ENCODE measurements around the gene CEP131.

The CEP131 gene

GRCh38 chr17:81153340-81153803, 69.4 kb downstream of the CEP131 start:
- no peak overlapping the region for H3K4me3 ChIP-seq (ENCODE audit: low read depth, low read length)
- no peak overlapping the region for H3K27ac ChIP-seq
- H3K9me3 ChIP-seq (ENCODE audit: severe bottlenecking): no peaks in the 10 kb centered on the region
- 0 out of 2 replicates have a peak, but pooled peaks cover 4% of the 10 kb centered on the region for H3K36me3 ChIP-seq
- no peak for TF ChIP-seq CTCF (IDR thresholded peaks at IDR 0.05; ENCODE audit: low read depth, low read length)
- no peak for DNase-seq
- no peaks in the 10 kb centered on the region for H3K27me3 ChIP-seq (ENCODE audit: insufficient read depth, low read depth, severe bottlenecking)

- Histone ChIP-seq H3K27ac (no peak overlapping the region), H3K27me3 (ENCODE audit: insufficient read depth, low read depth, severe bottlenecking) (no peaks in the 10 kb centered on the region)
- DNase-seq: no peak
These were observed 70.4 kb downstream of the CEP131 start for GRCh38 chr17:81152288-81152828.

GRCh38 chr17:81151278-81151677, 71.5 kb downstream of the CEP131 start:
- TF ChIP-seq CTCF (IDR thresholded peaks at IDR 0.05; ENCODE audit: low read depth, low read length): no peak
- no peak overlapping the region for H3K4me3 ChIP-seq (ENCODE audit: low read depth, low read length)
- H3K27me3 ChIP-seq (ENCODE audit: insufficient read depth, low read depth, severe bottlenecking): no peaks in the 10 kb centered on the region
- DNase-seq: peak; percentile 54
- H3K36me3 ChIP-seq: 0 out of 2 replicates have a peak, but pooled peaks cover 4% of the 10 kb centered on the region
- H3K27ac ChIP-seq: no peak overlapping the region
- H3K9me3 ChIP-seq (ENCODE audit: severe bottlenecking): no peaks in the 10 kb centered on the region

More at GRCh38 chr17:81152288-81152828, 70.4 kb downstream of the CEP131 start:
- H3K36me3 ChIP-seq: 0 out of 2 replicates have a peak, but pooled peaks cover 4% of the 10 kb centered on the region
- no peak overlapping the region for H3K4me3 ChIP-seq (ENCODE audit: low read depth, low read length)
- no peak for TF ChIP-seq CTCF (IDR thresholded peaks at IDR 0.05; ENCODE audit: low read depth, low read length)
- no peaks in the 10 kb centered on the region for H3K9me3 ChIP-seq (ENCODE audit: severe bottlenecking)

DNA sequence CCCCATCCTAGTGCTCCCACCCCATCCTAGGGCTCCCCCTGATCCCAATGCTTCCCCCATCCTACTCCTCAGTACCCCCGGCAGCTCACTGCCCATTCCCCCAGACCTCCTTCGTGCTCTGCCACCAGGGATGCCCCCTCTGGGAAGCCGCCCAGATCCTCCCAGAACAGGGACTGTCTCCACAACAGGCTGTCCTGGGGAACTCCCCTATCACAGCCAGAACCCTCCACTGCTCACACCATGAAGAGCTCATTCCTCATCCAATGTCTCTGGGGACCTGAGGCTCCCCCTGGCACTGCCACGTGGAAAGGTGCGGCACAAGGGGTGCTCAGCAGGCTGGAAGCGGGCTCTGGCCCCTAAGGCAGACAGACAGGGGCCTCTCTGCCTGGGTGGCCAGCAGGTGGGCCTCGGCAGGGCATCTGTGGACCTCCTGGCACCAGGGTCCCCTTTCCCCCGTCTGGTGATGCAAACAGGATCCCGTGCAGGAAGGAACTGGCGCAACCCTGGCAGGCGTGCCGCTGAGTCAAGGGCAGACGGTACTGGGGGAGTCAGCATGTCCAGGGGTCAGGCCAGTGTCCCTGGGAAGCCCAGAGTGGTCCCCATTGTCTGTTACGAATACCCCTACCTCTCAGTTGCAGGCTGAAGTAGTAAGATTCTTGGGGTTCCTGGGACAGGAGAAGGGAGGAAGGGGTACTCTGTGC, 72.2 kb downstream of the CEP131 start:
- no peak overlapping the region for H3K4me3 ChIP-seq (ENCODE audit: low read depth, low read length)
- DNase-seq: no peak
- H3K27me3 ChIP-seq (ENCODE audit: insufficient read depth, low read depth, severe bottlenecking): no peaks in the 10 kb centered on the region
- H3K27ac ChIP-seq: no peak overlapping the region
- no peak for TF ChIP-seq CTCF (IDR thresholded peaks at IDR 0.05; ENCODE audit: low read depth, low read length)
- no peaks in the 10 kb centered on the region for H3K9me3 ChIP-seq (ENCODE audit: severe bottlenecking)
- H3K36me3 ChIP-seq: 0 out of 2 replicates have a peak, but pooled peaks cover 4% of the 10 kb centered on the region

DNA sequence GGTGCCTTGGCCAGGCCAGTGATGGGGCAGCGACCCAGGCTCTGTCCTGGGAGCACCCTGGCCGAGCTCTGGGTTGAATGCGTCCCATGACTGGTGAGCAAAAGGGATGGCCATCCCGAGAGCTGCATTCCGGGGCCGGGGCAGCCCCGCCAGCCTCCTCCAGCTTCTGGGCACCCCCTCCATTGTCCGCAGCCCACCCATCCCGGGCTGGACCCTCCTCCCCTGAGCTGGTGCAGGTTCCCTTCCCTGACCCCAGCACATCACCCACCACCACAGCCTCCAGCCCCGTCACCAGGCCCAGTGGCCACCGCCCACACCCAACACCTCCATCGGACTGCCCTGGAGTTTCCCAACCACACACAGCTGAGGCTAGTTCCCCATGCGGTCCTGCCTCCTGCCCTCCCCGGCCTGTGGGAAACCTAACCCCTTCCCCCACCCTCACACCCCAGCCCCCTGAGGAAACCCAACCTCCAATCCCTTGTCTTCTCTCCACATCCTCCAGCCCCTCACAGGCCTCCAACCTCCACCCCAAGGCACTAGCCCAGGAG, 73.7 kb downstream of the CEP131 start:
- DNase-seq: no peak
- H3K36me3 ChIP-seq: no peaks in the 10 kb centered on the region
- no peaks in the 10 kb centered on the region for H3K27me3 ChIP-seq (ENCODE audit: insufficient read depth, low read depth, severe bottlenecking)
- H3K4me3 ChIP-seq (ENCODE audit: low read depth, low read length): no peak overlapping the region
- no peak for TF ChIP-seq CTCF (IDR thresholded peaks at IDR 0.05; ENCODE audit: low read depth, low read length)
- no peak overlapping the region for H3K27ac ChIP-seq
- H3K9me3 ChIP-seq (ENCODE audit: severe bottlenecking): no peaks in the 10 kb centered on the region
